GM18519 (cell line): ENCODE results near the gene HDAC4.

Source experiments
- ATAC-seq: cut with Tn5 transposase; IDR thresholded peaks from one replicate; pipeline ENCODE4 v1.9.1; 2021; ENCODE audit warnings: mild to moderate bottlenecking, moderate library complexity; ENCODE audit not compliant: unreplicated experiment, low FRiP score

The HDAC4 gene

DNA sequence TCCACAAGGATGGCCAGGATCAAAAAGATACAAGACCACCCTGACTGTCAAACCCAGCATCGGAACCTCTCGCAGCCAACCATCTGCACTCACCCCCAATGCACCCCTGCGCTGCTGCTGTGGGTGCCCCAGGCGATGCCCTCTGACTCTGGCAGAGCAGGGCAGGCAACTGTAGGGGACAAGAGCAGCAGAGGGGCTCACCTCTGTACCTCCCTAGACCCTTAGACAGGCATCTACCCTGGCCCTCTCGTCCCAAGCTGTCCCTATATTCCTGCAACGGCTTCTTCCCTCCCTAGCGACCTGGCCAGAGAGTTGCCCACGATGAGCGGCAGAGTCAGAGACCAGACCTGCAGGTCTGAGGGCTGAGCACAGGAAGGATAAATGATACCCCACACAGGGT is 128.2 kb downstream of the HDAC4 start:
- no peak for ATAC-seq

DNA sequence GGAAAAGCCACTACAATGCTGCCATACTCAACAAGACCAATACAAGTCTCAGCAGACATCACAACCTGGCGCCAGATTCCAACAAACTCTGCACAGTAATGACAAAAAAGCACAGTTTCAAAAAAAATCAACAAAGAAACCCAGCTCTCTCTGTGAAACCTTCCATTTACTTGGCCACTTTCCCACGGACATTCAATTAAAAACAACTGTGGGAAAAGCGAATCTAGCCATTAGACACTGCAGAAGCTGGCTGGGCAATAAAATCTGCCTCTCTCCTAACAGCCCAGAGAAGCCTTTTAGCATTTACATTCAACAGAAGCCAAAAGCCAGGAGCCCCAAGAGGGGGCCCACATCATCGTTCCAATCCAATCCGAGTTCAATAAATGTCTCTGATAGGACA is 128.9 kb downstream of the HDAC4 start:
- no peak for ATAC-seq

DNA sequence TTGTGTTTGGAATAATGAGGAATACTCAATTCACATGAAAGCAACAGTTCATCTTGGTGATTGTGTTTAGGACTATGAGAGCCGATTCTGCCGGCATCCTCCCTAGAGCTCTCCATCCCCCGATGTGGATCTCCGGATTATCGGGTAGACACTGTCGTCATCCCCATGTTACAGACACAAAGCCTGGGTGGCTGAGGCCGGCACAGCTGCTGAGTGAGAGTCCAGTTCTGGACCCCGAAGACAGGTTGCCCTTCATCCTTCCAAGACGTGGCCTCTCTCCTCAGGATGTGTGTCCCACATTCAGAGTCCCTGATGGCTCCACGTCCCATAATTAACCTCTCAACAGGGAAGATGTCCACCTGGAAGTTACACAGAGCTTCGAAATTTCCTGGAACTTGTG is 129.3 kb downstream of the HDAC4 start:
- no peak for ATAC-seq

DNA sequence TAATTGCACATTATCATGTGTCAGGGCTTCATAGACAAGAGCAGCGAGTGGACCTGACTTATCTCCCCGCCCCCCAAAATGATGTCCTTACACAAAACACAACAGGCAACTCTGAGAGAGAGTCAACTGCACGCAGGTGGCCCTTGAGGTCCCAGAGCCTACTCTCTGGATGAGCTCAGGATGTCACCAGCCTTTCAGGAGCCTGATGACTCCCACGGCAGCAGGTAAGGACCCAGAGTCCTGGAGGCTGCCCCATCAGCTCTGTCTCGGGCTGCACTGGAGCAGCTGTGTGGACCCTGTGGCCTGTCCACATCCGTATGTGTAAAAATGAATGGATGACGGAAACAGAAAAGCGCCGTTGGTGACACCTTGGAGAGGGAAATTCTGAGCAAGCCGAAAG is 130.9 kb downstream of the HDAC4 start:
- no peak for ATAC-seq

DNA sequence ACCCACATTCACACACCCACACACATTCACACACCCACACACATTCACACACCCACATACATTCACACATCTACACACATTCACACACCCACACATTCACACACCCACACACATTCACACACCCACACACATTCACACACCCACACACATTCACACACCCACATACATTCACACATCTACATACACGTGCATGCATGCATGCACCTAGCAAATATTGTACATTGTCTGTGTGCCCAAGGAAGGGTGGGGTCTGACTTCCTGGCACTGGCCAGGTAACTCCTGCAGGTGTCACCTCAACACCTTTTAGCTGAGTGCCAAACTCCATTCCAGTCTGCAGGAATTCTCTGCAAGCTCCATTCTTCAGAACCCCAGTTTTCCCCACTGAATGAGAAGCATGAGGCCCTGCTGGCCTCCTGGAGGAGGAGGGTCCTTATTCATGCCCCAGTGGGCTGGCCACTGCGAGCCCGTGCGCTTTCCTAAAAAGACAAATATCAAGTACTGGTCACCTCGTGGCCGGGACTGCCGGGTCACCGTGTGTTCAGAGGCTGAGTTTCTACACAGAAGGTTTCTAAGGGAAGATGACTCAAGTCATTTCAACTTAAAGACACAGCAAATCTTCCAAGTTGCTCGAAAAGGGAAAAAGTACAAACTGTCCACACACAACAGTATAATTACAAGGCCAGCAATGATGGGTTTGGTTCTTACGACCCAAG is 131.5 kb downstream of the HDAC4 start:
- no peak for ATAC-seq

DNA sequence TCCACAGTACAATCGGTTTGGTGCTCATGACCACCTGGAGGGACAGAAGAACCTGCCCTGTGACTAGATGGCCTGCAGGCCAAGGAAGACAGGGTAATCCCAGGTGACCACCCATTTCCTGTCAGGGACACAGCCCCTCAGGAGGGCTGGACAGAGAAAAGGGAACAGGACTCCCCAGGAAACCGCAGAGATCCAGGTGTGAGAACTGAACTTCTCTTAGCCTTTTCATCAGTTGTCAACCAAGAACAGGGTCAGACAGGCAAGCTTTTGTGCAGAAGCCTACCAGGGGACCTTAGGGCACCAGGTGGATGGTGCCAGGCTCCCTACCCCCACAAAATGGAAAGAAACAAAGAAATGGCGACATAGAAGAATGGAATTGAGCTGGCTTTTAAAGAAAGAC is 132.3 kb downstream of the HDAC4 start:
- no peak for ATAC-seq

DNA sequence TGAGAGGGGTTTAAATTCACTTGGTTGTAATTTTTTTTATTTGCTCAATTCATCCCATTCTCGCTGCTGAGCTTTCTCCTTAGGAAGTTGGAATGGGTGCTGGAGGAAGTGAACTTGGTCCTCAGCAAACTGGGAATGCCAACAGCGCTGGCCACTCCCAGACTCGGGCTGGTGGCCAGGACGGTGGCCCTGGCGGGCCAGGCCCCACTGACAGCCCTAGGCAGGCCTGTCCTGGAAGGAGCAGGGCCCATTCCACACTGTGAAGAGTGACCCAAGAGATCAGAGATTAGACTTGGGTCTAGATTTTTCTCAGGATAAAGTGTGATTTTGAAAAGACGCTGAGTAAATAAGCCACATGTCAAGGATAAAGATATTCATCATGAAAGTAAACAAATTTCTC is 132.7 kb downstream of the HDAC4 start:
- ATAC-seq, result no peak

DNA sequence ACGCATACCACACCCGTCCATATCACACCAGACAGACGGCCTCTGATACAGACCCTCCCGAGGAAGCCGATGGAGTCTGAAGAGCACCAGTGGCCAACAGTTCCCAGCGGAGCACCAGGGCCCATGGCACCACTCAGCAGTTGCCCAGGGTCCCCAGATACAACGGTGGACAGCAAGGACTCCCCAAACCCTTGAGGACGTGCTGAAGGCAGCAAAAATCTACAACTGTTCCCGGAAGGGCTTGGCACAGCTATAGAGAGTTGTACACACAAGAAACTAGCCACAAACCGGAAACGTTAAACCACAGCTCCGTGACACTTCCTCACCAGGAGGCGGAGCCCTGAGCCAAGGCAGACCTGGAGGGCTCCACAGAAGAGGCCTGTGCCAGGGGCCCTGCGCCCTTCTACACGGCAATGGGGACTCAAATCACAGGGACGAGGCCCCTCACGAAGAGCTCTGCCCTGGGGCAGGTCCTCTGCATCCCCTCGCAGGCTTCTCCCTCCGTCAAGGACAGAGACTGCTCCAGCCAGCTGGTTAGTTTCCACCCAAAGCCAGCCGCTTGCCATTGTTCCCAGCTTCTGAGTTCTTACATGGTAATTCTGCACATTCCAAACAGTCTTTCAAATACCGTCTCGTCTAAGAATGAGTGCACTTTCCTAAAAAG is 133.4 kb downstream of the HDAC4 start:
- ATAC-seq, result peak; percentile 85

DNA sequence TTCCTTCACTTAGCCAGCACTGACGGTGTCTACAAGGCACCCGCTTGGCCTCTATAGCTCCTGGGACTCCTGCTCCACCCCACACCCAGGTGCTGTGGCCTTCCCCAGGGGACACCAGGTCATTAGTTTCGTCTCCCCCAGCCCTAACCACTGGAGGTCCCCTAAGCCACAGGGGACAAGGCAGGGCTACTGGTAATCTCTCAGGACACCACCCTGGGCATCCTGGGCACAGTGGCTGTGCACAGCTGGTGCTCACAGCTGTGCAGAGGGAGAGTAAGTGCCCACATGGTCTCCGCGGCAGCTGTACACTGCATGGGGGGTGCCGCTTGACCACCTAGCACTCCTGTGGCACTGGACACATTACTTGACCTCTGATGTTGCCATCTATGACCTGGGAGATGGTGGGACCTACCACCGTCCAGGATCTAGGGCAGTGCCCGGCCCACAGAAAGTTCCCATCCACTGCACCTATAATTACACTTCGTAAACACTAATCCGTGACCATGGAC is 134.0 kb downstream of the HDAC4 start:
- ATAC-seq, result no peak

DNA sequence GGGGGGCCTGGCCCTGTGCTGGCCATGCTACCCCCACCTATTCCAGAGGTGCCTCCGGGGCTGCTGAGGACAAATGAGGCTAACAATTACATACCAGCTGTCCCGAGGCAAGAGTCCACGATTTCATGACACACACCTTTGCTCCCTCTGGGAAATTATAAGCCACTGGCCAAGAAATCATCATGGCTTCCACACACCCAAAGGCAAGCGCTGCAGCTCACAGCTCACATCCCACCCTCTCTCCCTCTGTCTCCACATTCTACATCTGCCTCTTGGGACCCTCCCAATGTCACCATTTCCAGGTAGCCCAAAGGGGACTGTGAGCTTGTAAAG is 134.4 kb downstream of the HDAC4 start:
- ATAC-seq, result no peak

DNA sequence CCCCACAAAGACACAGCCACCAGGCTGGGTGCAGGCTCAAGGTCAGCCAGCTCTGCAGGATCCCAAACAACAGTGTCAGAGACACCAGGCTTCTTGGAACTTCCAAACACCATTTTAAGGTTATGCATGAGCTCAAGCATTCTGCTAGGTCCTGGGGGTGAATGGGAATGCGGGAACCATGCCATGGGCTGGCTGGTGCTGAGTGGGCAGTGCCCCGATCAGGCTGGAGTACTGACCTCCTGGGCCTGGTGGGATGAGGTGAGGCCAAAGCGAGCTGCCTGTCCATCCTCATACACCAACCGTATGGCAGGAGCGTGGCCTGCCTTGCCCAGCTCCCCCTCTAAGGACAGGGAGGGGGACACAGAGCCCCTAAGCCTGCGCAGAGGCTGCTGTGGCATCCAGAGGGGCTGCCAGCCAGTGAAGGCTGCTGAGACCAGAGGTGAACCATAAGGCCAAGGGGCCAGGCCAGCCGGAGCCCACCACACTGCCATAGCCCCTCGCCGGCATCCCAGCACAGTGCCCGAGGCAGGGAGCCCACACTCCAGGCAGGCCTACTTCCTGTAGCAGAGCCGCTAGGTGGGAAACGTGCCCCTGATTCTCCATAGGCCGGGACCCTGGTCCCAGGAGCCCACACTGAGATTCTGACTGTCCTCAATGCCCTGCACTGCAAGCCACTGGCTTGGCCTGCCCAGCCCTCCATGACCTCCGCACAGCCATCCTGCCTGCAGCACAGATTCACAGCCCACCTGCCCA is 135.0 kb downstream of the HDAC4 start:
- ATAC-seq, result no peak

DNA sequence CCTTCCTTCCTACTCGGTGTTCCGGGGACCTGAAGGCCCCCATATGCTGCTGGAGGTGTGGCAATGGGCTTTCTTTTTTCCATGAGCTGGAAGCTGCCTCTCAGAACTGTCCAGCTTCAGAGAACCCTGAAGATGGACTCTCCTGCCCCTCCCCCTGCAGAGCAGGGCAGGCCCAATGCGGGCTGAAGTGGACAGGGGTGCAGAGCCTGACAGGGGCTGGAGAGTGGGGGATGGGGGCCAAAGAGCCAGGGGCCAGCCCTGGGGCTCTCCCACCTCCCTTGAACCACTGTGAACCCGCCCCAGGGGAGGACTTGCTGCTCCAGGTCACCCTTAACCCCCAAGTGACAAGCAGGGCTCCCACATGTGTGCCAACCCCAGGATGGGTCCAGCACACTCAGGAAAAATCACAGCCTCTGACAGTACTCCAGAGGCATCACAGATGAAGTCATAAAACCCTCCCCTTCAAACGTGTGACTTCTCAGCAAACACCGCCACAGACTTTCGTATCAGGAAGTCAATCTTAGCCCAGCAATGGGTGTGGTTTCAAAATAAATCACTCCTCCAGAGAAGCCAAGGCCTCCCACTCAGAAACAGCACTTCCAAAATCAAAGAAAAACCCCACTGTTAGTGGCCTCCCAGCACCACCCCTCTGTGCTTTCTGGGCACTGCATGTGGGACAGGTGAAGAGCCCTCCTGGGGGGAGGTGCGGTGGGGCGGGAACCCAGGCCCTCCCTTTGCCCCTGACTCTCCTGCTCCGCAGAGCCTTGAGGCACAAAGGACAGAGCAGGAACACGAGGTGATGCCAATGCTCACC is 135.8 kb downstream of the HDAC4 start:
- no peak for ATAC-seq

DNA sequence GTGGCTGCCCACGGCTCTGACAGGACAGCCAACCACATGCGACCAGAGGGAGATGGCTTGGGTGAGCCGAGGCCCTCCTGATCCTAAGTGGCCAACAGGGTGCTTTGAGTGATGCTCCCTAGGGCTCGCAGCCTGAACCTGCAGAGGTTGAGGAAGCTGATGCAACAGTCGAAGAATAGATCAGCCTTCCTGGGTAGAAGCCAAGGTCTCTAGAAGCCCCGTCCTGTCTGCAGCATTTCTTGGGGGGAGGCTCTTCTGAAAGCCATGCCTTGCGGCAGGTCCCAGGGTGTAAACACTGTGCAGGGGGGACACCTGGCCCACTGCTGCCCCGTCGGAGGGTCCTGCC is 136.4 kb downstream of the HDAC4 start:
- no peak for ATAC-seq

DNA sequence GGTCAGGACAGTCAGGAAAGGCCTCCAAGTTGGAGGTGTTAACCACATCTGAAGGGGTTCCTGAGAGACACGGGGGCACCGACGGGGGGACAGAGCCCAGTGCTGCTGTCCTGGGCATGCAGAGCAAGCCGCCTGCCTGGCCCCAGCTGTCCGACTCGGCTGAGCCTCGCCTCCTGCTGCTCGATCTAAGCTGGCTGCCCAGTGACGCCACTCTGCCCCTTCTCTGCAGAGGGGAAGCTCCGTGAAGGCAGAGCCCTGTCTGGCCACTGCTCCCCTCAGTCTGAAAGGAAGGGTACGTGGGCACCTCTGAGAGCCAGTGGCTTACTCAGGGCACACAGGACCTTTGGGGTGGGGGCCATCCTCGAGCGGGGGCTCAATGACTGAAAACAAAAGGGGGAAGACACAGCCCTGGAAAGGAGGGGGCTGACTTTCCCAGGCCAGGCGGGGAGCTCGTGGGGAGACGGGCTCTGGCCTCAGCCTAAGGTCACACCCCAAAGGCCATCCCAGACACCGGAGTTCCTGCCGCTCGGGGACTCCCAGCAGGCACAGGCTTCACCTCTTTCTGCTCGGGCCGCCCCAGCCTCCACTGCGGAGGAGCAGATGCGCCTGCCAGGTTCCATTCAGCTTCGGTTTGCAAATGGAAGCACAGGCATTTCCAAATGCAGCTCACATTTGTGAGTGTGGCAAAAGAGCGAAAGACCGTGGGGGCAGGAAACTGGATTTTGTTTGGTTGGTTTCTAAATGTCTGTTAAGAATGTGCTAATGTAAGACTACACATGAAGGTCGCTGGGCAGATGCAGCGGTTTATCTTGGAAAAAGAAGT is 136.9 kb downstream of the HDAC4 start:
- no peak for ATAC-seq

DNA sequence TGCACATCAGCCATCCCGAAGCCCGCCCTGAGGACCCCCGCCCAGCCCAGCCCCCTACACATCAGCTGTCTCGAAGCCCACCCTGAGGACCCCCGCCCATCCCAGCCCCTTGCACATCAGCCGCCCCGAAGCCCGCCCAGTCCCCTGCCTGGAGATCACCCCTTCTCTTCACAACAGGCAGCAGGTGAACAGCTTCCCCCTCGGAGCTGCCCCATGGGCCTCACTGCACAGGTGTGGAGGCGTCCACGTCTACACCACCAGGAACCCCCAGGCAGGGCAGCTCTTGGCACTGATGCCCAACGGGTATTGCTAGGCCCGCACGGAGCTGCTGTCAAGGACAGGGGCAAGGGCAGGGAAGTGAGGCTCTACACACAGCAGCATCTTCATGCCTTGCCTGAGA is 137.6 kb downstream of the HDAC4 start:
- no peak for ATAC-seq

DNA sequence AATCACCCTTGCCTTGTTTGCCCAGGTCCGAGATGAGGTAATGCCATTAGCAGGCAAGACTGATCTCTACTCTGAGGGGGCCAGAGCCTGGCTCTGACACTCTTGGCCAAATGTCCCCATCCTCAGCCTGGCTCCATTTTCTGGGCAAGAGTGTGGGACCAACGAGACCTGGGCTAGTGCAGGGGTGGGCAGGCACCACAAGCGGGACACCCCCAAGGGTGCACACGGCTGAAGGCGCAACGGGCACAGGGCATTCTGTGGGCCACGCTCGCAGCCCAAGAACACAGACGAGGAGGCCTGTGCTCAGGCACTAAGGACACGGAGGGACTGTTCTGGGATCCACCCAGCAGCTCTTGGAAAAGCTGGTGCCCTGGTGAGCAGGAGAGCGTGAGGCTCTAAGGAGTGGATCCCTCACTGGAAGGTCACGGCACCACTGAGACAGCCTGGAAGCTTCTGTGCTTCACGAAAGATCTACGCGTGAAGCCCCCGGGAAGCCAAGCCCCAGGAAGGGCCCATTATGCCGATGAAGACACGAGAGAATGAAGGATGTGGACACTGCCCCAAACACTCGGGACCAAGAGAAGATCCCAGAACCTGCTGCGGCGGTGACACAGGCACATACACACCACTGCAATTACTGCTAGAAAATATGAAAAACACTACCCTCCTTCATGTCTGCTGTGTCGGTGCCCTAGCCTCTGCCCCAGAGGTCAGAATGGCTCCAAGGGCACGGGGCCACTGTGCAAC is 138.2 kb downstream of the HDAC4 start:
- ATAC-seq, result no peak

DNA sequence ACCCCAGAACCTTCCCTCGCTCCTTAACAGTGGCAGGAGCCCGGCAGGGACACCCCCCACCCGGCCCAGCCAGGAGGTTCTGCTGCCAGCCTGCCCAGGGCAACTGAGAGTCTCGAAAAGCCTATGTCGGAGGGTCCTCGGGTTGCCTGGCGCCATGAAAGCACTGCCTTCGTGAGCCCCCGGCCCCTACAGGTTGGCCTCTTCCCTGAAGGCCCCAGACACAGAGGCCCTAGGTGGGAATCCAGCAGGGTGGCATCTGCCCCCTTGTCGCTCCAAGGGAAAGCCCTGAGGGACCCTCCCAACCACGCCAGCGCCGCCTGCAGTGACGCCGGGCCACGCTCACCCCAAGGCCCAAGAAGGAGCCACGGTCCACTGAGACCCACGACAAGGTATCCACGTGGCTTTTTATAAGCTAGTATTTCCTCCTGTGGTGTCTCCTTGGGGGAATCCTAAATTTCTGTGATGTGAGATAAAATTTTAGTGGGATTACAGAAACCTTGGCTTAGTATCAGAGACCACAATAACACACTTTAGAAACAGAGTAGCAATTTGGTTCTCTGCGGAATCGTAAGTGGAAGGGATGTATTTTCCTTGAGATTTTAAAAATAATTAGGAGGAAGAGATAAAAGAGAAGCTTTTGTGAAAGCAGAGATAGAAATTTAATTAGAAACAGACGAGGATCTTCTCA is 138.9 kb downstream of the HDAC4 start:
- no peak for ATAC-seq

DNA sequence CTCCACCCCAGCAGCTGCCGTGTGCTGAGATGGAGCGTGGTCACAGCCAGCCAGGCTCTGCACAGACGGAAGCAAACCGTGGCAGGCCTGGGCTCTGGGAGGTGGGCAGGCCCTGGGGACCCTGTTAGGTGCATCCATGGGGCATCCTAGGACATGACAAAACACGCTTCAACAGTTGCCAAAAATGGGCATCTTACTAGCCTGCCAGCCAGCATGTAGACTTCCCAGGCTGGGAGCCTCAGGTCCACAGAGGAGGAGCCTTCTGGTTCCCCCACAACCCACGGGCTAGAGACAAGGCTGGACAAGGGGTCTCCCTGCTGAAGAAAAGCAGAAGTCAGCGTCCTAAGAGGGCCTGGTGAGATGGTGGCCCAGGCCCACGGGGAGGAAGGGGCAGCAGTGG is 139.5 kb downstream of the HDAC4 start:
- ATAC-seq, result no peak
